ENCODE results near the gene ZBTB7C.

GRCh38 chr18:48238206-48238605, 171.0 kb downstream of the ZBTB7C start:
- TF ChIP-seq CTCF (IDR thresholded peaks at IDR 0.05; ENCODE audit: low read depth, low read length, missing input control) (no peak), MAX (IDR thresholded peaks at IDR 0.05) (no peak), YY1 (IDR thresholded peaks at IDR 0.05) (no peak), NR2F2 (IDR thresholded peaks at IDR 0.05) (no peak), RAD21 (IDR thresholded peaks at IDR 0.05) (no peak), REST (IDR thresholded peaks at IDR 0.05) (no peak), GABPA (IDR thresholded peaks at IDR 0.05 in 1 of 2, conservative IDR thresholded peaks at IDR 0.05 in 1 of 2) (no peak), TAF1 (conservative IDR thresholded peaks at IDR 0.05) (no peak)

All from liver (tissue), 3 donors.